MM.1S (cell line): Measurements from ENCODE around the gene BEND6.

Experiments
- EZH2 ChIP-seq: fragments of 300-600 bp; sonication (generic); optimal IDR thresholded peaks from 2 replicates; pipeline ENCODE3; 2017; ENCODE audit warnings: low read depth, mild to moderate bottlenecking, antibody characterized with exemption, low read length, mixed read lengths
- EZH2phosphoT487 ChIP-seq: fragments of 300-600 bp; sonication (generic); IDR thresholded peaks from 2 replicates; pipeline ENCODE4 v1.6.1; 2018; ENCODE audit warnings: antibody characterized with exemption, low read length
- TF ChIP-seq, protein P1 (sequence below): fragments of 300-600 bp; sonication (generic); IDR thresholded peaks from 2 replicates; pipeline ENCODE4 v1.5.1; 2016; ENCODE audit warnings: antibody characterized with exemption, low read length, mixed read lengths

DNA sequence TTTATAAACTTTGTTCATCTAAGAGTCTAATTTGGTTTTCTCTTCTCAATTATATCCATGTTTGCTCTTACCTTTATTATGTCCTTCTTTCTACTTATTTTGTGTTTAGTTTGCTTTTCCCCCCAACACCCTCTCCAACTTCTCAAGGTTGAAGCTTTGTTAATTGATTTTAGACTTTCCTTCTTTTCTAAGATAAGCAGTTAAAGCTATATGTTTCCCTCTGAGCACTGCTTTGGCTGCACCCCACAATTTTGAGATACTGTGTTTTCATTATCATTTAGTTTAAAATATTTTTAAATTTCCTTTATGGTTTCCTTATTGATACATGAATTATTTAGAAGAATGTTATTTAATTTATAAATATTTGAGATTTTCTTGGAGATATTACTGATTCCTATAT is 13.9 kb upstream of the BEND6 start:
- TF ChIP-seq, protein P1, sequence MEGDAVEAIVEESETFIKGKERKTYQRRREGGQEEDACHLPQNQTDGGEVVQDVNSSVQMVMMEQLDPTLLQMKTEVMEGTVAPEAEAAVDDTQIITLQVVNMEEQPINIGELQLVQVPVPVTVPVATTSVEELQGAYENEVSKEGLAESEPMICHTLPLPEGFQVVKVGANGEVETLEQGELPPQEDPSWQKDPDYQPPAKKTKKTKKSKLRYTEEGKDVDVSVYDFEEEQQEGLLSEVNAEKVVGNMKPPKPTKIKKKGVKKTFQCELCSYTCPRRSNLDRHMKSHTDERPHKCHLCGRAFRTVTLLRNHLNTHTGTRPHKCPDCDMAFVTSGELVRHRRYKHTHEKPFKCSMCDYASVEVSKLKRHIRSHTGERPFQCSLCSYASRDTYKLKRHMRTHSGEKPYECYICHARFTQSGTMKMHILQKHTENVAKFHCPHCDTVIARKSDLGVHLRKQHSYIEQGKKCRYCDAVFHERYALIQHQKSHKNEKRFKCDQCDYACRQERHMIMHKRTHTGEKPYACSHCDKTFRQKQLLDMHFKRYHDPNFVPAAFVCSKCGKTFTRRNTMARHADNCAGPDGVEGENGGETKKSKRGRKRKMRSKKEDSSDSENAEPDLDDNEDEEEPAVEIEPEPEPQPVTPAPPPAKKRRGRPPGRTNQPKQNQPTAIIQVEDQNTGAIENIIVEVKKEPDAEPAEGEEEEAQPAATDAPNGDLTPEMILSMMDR: no peak
- TF ChIP-seq EZH2 (no peak), EZH2phosphoT487 (no peak)
